Choroid plexus epithelial cell (primary cell): ENCODE measurements around the gene EVC2.
A peak's percentile ranks its signal among the peaks of the same experiment; 100 is the strongest.

Source experiments
- DNase-seq: peaks from one replicate; pipeline ENCODE4 v3.0.0-alpha.2; 2010; ENCODE audit warnings: low read depth
- H3K4me3 ChIP-seq: 2 replicates; pipeline ENCODE4 v1.5.1; 2011; ENCODE audit warnings: low read depth, mild to moderate bottlenecking, control low read depth, low read length, moderate library complexity
- TF ChIP-seq, protein P1 (sequence below): conservative IDR thresholded peaks from 2 replicates; pipeline ENCODE4 v1.5.1; 2011; ENCODE audit warnings: low read depth, mild to moderate bottlenecking, control low read depth, inconsistent platforms, low read length, moderate library complexity

The EVC2 gene

DNA sequence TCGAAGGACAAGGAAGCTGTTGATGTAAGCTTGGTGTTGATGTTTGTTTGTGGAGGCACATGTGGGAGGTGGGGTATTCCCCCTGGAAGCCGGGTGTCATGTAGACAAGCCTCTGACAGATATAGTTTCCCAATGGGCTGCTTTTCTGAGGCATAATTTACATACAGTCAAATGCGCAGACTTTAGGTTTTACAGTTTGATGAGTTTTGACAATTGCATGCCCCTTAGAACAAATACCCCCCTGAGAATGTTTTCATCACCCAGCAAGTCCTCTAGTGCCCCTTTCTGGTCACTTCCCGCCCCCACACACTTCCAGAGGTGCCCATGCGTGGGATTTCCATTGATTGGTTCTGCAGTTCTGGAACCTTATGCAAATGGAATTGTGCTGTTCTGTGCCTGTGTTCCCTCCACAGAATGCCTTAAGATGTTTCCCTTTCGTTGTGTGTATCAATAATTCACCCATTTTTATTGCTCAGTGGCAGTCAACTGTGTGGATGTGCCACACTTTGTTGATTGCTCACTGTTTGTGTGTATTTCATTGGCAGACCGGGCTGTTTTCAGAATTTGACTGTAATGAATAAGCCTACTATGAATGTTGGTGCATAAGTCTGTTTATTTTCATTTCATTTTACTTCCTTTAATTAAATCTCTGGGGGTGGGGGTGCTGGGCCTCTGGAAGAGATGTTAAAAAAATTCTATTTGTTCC lies 11.1 kb upstream of the EVC2 start:
- no peak for DNase-seq
- TF ChIP-seq, protein P1, sequence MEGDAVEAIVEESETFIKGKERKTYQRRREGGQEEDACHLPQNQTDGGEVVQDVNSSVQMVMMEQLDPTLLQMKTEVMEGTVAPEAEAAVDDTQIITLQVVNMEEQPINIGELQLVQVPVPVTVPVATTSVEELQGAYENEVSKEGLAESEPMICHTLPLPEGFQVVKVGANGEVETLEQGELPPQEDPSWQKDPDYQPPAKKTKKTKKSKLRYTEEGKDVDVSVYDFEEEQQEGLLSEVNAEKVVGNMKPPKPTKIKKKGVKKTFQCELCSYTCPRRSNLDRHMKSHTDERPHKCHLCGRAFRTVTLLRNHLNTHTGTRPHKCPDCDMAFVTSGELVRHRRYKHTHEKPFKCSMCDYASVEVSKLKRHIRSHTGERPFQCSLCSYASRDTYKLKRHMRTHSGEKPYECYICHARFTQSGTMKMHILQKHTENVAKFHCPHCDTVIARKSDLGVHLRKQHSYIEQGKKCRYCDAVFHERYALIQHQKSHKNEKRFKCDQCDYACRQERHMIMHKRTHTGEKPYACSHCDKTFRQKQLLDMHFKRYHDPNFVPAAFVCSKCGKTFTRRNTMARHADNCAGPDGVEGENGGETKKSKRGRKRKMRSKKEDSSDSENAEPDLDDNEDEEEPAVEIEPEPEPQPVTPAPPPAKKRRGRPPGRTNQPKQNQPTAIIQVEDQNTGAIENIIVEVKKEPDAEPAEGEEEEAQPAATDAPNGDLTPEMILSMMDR: no peak
- H3K4me3 ChIP-seq: no peak overlapping the region

DNA sequence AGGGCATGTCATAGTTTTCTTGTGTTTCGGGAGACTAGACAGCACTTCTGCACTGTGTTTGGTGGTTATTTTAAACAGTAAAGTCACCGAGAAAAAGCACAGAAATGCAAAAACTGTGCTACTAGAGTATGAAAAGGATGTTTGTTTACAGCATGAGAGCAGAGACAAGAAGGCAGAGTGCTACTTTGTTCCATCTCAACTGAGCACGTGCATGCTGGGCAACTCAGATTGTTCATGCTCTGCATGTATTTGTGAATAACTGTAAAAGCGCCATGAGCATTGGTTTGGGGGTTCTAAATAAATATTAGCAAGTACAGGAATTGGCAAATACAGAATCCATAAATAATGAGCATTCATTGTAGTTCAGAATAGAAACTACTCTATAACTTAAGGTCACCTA lies 10.1 kb upstream of the EVC2 start:
- DNase-seq: peak; percentile 34
- no peak overlapping the region for H3K4me3 ChIP-seq
- TF ChIP-seq, protein P1: no peak

DNA sequence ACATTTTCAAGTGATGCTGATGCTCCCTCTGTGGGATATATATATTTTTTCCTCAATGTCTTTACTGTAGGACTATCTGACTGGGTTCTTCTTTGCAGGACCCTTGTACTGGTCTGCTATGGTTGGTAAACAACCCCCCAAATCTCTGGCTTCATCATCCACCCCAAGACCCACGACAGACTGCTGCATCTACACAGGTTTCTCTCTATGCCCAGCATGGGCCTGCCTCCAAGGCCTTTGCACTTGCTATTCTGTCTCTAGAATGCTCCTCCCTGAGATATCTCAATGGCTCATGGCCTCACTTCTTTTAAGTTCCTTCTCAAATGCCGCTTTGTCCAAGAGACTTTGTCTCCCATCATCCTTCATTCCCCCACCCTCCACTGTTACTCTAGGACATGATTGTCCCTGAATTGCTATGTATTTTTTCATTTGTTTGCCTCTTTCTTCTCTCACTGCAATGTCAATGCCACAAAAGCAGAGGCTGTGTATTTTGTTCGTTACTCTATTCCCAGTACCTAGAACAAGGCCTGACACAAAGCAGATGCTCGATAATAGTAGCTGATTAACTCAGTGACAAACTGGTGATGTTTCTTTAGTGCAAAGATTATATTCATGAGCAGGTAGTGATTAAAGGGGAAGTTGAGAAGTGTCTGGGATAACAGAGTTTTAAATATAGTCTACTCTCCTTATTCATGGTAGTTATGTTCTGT lies 9.2 kb upstream of the EVC2 start:
- H3K4me3 ChIP-seq: no peak overlapping the region
- DNase-seq: no peak
- TF ChIP-seq, protein P1: no peak

DNA sequence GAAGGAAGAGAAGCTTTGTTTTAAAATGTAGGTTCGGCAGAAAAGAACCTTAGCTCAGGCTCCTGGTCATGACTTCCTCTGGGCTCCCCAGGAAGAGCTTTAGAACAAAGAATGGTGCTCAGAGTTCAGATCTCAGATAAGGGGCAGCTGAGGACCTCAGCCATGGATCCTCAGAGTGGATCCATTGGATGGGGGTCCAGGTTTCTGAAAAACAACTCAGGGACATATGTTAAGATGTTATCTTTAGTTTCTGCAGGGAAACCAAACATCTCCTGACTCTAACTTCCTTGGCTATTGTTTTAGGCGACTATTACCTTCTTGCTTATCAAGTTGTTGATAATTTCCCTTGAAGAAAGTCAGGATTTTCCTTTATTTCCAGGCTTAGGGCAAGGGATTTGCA lies 8.0 kb upstream of the EVC2 start:
- TF ChIP-seq, protein P1: no peak
- H3K4me3 ChIP-seq: no peak overlapping the region
- DNase-seq: no peak

DNA sequence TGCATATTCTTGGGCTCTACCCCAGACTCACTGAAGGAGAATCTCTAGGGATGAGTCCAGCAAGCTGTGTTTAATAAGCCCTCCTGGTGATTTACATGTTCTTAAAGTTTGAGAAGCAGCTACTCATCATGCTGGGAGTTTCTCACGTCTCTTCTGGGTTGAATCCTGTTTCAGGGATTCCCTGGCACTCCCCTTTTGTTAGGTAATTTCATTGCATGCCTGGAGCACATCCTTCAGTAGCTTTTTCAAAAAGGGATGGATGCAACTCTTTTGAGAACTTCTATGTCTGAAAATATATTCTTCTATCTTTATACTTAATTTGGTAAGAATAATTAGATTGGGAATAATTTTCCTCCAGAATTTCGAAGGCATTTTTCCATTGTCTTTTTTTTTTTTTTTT lies 7.0 kb upstream of the EVC2 start:
- TF ChIP-seq, protein P1: no peak
- no peak for DNase-seq

DNA sequence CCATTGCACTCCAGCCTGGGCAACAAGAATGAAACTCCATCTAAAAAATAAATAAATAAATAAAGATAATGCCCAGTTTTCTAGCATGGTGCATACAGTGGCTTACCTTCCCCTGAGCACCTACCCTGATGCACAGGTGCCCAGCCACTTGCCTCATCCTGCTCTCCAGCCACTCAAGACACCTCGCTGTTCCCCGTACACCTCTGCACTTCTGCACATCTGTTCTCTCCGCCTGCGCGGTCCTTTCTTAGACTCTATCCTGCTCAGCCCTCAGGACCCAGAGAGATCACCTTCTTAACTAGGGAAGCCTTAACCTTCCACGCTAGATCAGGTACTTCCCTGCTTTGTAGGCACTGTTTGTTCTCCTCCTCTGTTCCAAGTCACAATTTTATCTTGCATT lies 5.5 kb upstream of the EVC2 start:
- H3K4me3 ChIP-seq: no peak overlapping the region
- DNase-seq: no peak
- TF ChIP-seq, protein P1: no peak

More for the DNA sequence above, 7.0 kb upstream of the EVC2 start:
- H3K4me3 ChIP-seq: no peak overlapping the region

DNA sequence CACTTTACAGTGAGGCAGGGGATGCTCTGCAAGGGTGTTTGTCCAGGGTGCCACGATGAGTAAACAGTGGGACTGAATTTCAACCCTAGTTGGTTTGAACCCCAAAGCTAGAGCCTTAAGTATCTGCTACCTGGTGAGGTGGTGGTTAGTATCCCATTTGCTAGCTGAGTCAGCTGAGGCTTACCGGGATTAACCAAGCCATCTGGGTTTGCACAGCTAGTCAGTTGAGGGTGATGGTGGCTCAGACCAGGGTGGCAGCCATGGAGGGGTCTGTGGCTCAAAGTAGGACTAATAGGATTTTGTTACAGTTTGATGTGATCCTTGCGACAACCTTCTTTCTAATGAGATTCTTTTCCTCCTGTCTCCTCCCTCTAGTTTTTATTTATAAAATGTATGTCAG lies 4.6 kb upstream of the EVC2 start:
- TF ChIP-seq, protein P1: no peak
- peak overlapping the region; percentile 65 for H3K4me3 ChIP-seq
- no peak for DNase-seq
